GM12873 (cell line): Measurements from ENCODE around the gene AKIRIN1.

Experiments used
- CTCF ChIP-seq: IDR thresholded peaks from 2 replicates; pipeline ENCODE4 v1.5.1; 2012; ENCODE audit warnings: low read depth, mild to moderate bottlenecking, moderate library complexity, low read length, control low read depth; ENCODE audit not compliant: insufficient read depth; ENCODE audit errors: missing control alignments

The AKIRIN1 gene

DNA sequence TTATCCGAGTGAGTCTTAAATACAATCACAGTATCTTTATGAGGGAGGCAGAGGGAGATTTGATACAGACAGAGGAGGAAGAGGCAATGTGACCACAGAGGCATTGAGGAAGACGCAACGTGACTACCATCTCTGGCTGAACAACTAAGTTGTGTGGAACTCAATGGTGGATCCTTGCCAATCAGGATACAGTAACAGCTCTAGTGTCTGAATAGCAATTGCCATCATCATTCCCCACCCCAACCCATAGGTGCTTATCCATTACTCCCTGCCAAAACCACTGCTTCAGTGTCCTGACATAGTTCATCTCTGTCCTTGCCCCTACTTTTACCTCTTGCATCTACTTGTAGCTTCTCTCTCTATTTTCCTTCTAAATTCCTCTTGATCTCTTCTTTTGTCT lies 29.0 kb upstream of the AKIRIN1 start:
- no peak for TF ChIP-seq CTCF

GRCh38 chr1:38962560-38962959 lies 28.5 kb upstream of the AKIRIN1 start:
- TF ChIP-seq CTCF = no peak

GRCh38 chr1:38964140-38964548 lies 26.9 kb upstream of the AKIRIN1 start:
- peak; percentile 53 for TF ChIP-seq CTCF

DNA sequence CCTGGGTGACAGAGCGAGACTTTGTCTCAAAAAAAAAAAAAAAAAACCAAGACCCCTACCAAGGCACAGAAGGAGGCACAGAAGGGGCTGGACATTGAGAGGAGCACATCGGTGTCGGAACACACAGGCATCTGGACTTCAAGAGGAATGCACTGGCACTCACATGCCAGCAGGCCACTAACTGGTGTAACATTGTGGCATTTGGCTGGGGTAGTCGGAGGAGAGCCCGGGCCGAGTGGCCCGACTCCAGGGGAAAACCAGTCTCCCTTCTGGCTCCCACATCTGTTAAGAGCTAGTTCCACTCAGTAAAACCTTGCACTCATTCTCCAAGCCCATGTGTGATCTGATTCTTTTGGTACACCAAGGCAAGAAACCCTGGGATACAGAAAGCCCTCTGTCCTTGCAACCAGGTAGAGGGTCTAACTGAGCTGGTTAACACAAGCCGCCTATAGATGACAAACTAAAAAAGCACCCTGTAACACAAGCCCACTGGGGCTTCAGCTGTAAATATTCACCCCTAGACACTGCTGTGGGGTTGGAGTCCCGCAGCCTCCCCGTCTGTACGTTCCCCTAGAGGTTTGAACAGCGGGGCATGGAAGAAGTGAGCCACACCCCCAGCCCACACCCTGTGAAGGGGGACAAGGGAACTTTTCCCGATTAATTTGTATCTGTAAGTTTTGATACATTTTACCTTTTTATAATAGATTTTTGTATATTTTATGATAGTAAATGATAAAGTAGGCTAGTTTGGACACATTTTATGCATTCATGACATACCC lies 17.2 kb upstream of the AKIRIN1 start:
- TF ChIP-seq CTCF = no peak

DNA sequence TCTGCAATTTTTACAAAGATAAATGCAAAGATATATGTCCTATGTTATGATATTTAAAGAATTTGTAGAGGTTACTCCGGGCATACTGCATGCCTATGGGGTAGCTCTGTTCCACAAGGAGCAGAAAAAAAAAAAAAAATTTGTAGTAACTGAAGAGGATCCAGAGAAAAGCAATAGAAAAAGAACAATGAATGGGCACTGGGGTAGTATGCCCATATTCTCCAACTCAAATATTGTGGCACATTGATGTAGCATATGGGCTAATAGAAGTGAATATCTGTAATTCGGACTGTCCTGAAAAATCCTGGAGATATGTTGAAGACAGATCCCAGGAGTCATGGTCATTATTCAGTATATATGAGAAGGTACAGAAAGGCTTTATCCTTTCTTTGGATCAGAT lies 1.1 kb upstream of the AKIRIN1 start:
- TF ChIP-seq CTCF = no peak

GRCh38 chr1:38990386-38990737 lies 714 bp upstream of the AKIRIN1 start:
- no peak for TF ChIP-seq CTCF

DNA sequence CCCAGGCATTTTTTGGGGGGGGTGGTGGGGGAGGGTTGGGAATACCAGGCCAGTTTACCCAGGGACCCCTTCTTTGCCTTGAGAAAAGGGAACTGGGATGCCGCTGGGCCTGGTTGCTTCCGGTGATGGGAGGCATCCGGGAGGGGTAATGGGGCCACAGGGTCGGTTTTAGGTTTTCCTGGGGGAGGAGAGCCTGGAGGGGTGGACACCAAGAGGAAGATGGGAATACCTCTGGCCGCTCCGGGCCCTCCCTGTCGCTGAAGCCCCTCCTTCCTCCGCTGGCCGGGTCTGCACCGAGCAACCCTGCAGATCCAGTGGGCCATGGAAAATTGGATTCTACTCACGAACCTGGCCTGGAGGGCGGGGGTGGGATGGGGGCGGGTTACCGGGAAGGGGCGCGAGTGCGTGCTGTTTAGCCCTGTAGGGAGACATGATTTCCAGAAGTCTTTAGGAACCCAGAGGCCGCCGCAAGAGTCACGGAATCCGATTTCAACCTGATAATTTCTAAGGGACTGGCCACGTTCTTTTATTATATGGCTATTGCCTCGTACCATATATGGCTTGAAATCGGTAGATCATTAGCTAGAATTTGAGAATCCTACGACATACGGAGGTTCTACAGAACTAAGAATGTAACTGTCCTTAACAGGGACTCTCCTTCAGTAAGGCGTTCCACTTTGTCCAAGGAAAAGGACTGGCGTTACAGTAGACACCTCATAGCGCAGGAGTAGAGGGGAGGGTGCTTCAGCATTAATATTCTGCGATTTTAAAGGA lies 749 bp downstream of the AKIRIN1 start:
- TF ChIP-seq CTCF = no peak
